H1 (cell line): ENCODE data around the gene ADAMTS6. TPM values are rescaled to one million over a fixed set of nuclear protein-coding genes. Genes with fewer than 3 reads are reported as not detected.

Experiments used
- CTCF ChIA-PET: fragments of 300-600 bp; sonication (Branson Sonifier 250); formaldehyde crosslinking; loops from one replicate; lab custom pipeline; 2021; ENCODE audit not compliant: partially characterized antibody; lab: Charles Lee
- POLR2A ChIA-PET: fragments of 300-600 bp; sonication (Branson Sonifier 250); formaldehyde crosslinking; loops from one replicate; lab custom pipeline; 2021; ENCODE audit warnings: inconsistent platforms; ENCODE audit not compliant: partially characterized antibody; lab: Charles Lee
- DNase-seq, 2 experiments: peaks; one replicate each; pipeline versions ENCODE4 v3.0.0 to v3.0.0-alpha.2; 2010 to 2022; ENCODE audit warnings: low spot score in 2 of 2, low read depth in 1 of 2, mixed read lengths in 1 of 2
- FAIRE-seq: peaks from 2 replicates; lab custom pipeline; 2011; peaks lifted over from hg19 to GRCh38; lab: Jason Lieb, UNC
- H2AFZ ChIP-seq: 2 replicates; pipeline ENCODE4 v1.8.1; 2012; ENCODE audit warnings: low read length, inconsistent platforms
- H2AK5ac ChIP-seq: 2 replicates; pipeline ENCODE4 v1.6.1; 2013; ENCODE audit warnings: low read depth, low read length
- H2BK120ac ChIP-seq: replicated peaks from 2 replicates; pipeline ENCODE3; 2013; ENCODE audit warnings: low read depth, low read length, inconsistent platforms
- H2BK12ac ChIP-seq: 2 replicates; pipeline ENCODE4 v1.6.1; 2013; ENCODE audit warnings: low read depth, low read length
- H2BK15ac ChIP-seq: 2 replicates; pipeline ENCODE4 v1.6.1; 2013; ENCODE audit warnings: low read length
- H2BK20ac ChIP-seq: 2 replicates; pipeline ENCODE4 v1.6.1; 2013; ENCODE audit warnings: low read length
- H2BK5ac ChIP-seq: 2 replicates; pipeline ENCODE4 v1.6.1; 2013; ENCODE audit warnings: low read depth, low read length
- H3K14ac ChIP-seq: 2 replicates; pipeline ENCODE4 v1.6.1; 2013; ENCODE audit warnings: inconsistent platforms; ENCODE audit not compliant: insufficient read length
- H3K18ac ChIP-seq: 2 replicates; pipeline ENCODE4 v1.6.1; 2013; ENCODE audit warnings: low read length; ENCODE audit errors: extremely low read depth
- H3K23ac ChIP-seq: 2 replicates; pipeline ENCODE4 v1.6.1; 2013; ENCODE audit warnings: inconsistent platforms; ENCODE audit not compliant: insufficient read length
- H3K23me2 ChIP-seq: 2 replicates; pipeline ENCODE4 v1.6.1; 2013; ENCODE audit warnings: low read depth, low read length
- H3K27ac ChIP-seq: 2 replicates; pipeline ENCODE4 v1.6.1; 2011; ENCODE audit warnings: low read depth, low read length, inconsistent platforms
- H3K27me3 ChIP-seq, 4 experiments: replicated peaks in 1 of 4; 1 replicate in 1 of 4; 2 replicates in 3 of 4; pipeline versions ENCODE4 v1.6.1 to v1.8.1; 2011 to 2013; ENCODE audit warnings: low read length in 3 of 4, mild to moderate bottlenecking in 3 of 4, inconsistent platforms in 2 of 4, mixed read lengths in 2 of 4, moderate library complexity in 1 of 4; ENCODE audit not compliant: control insufficient read depth in 3 of 4, insufficient read depth in 3 of 4; ENCODE audit errors: extremely low read depth in 1 of 4
- H3K36me3 ChIP-seq, 4 experiments: 2 replicates each; pipeline versions ENCODE4 v1.6.1 to v1.8.1; 2011 to 2013; ENCODE audit warnings: mild to moderate bottlenecking in 4 of 4, low read length in 3 of 4, moderate library complexity in 2 of 4, control low read depth in 1 of 4, inconsistent platforms in 1 of 4; ENCODE audit not compliant: insufficient read depth in 4 of 4, control insufficient read depth in 2 of 4
- H3K4ac ChIP-seq: replicated peaks from 2 replicates; pipeline ENCODE3; 2013; ENCODE audit warnings: low read length, low read depth, mixed read lengths, inconsistent platforms; ENCODE audit not compliant: insufficient read length
- H3K4me1 ChIP-seq, 4 experiments: replicated peaks in 1 of 4; 1 replicate in 1 of 4; 2 replicates in 3 of 4; pipeline versions ENCODE4 v1.6.1 to v1.8.1; 2011 to 2013; ENCODE audit warnings: low read length in 3 of 4, inconsistent platforms in 2 of 4, mixed read lengths in 1 of 4; ENCODE audit not compliant: insufficient read depth in 4 of 4, control insufficient read depth in 3 of 4
- H3K4me2 ChIP-seq, 2 experiments: 2 replicates each; pipeline versions ENCODE4 v1.6.1 to v1.8.1; 2011 to 2013; ENCODE audit warnings: low read depth in 2 of 2, low read length in 2 of 2, control low read depth in 1 of 2, inconsistent platforms in 1 of 2, mild to moderate bottlenecking in 1 of 2; ENCODE audit not compliant: insufficient read depth in 1 of 2
- H3K4me3 ChIP-seq, 4 experiments: fragments of 200-600, 300-600 bp in 1 of 4; sonication (generic), shearing (Covaris generic), sonication (Bioruptor Twin) in 1 of 4; 2 replicates each; pipeline versions ENCODE4 v1.5.1 to v1.8.1; 2011 to 2016; ENCODE audit warnings: low read length in 4 of 4, low read depth in 3 of 4, control low read depth in 2 of 4, inconsistent platforms in 2 of 4, mild to moderate bottlenecking in 2 of 4, mixed read lengths in 1 of 4, moderate library complexity in 1 of 4; ENCODE audit not compliant: insufficient read depth in 2 of 4; ENCODE audit errors: extremely low read depth in 1 of 4
- H3K56ac ChIP-seq: replicated peaks from 2 replicates; pipeline ENCODE3; 2013; ENCODE audit warnings: low read depth, mild to moderate bottlenecking, mixed read lengths, low read length, inconsistent platforms; ENCODE audit not compliant: insufficient read length
- H3K79me1 ChIP-seq: 2 replicates; pipeline ENCODE4 v1.6.1; 2013; ENCODE audit warnings: low read depth, low read length, control low read depth
- H3K79me2 ChIP-seq, 2 experiments: 2 replicates each; pipeline versions ENCODE4 v1.6.1 to v1.8.1; 2012 to 2013; ENCODE audit warnings: low read length in 2 of 2, mild to moderate bottlenecking in 2 of 2, inconsistent platforms in 1 of 2; ENCODE audit not compliant: insufficient read depth in 2 of 2, control insufficient read depth in 1 of 2
- H3K9ac ChIP-seq, 4 experiments: replicated peaks in 1 of 4; 1 replicate in 1 of 4; 2 replicates in 3 of 4; pipeline versions ENCODE4 v1.6.1 to v1.8.1; 2011 to 2013; ENCODE audit warnings: low read depth in 3 of 4, low read length in 3 of 4, control low read depth in 2 of 4, mild to moderate bottlenecking in 2 of 4, moderate library complexity in 2 of 4, inconsistent platforms in 1 of 4; ENCODE audit errors: extremely low read depth in 1 of 4
- H3K9me3 ChIP-seq, 2 experiments: 2 replicates each; pipeline versions ENCODE4 v1.6.1 to v1.8.1; 2012 to 2013; ENCODE audit warnings: mild to moderate bottlenecking in 2 of 2, moderate library complexity in 2 of 2, control low read depth in 1 of 2, inconsistent platforms in 1 of 2, low read depth in 1 of 2, low read length in 1 of 2, mixed read lengths in 1 of 2; ENCODE audit not compliant: insufficient read depth in 2 of 2
- H4K20me1 ChIP-seq, 2 experiments: replicated peaks in 1 of 2; 2 replicates each; pipeline versions ENCODE3 to v1.8.1; 2011 to 2013; ENCODE audit warnings: inconsistent platforms in 2 of 2, low read length in 2 of 2, mild to moderate bottlenecking in 1 of 2; ENCODE audit not compliant: insufficient read depth in 2 of 2, control insufficient read depth in 1 of 2
- H4K5ac ChIP-seq: 2 replicates; pipeline ENCODE4 v1.6.1; 2013; ENCODE audit warnings: low read length, low read depth, mixed read lengths, inconsistent platforms; ENCODE audit not compliant: insufficient read length
- H4K8ac ChIP-seq: 2 replicates; pipeline ENCODE4 v1.8.0; 2013; ENCODE audit warnings: mild to moderate bottlenecking, moderate library complexity, low read length, inconsistent platforms; ENCODE audit not compliant: insufficient read depth; ENCODE audit errors: extremely low read depth
- H4K91ac ChIP-seq: replicated peaks from 2 replicates; pipeline ENCODE3; 2013; ENCODE audit warnings: low read length, mixed read lengths, inconsistent platforms; ENCODE audit not compliant: insufficient read length
- NRF1 ChIP-seq: IDR thresholded peaks from 2 replicates; pipeline ENCODE4 v1.6.1; 2011; ENCODE audit warnings: mild to moderate bottlenecking, low read depth, low read length, improper control_type of control experiment
- WGBS, 2 experiments: shearing (Covaris generic) in 1 of 2; methylation state at CpG; one replicate each; pipeline versions ENCODE4 v1.1.6 to v1.1.7; 2013 to 2015; ENCODE audit warnings: low lambda C conversion rate in 2 of 2, mixed read lengths in 2 of 2, inconsistent platforms in 1 of 2, low coverage in 1 of 2, missing lambda C conversion rate in 1 of 2; ENCODE audit not compliant: insufficient replicate concordance in 2 of 2, insufficient coverage in 1 of 2, insufficient read length in 1 of 2; ENCODE audit errors: extremely low coverage in 1 of 2, missing lambda C conversion rate in 1 of 2; 5-methylcytosine and 5-hydroxymethylcytosine counted together
- polyA plus RNA-seq, 7 experiments: library from polyadenylated mRNA; depleted of rRNA in 3 of 7; stranded (reverse) in 5 of 7; unstranded in 2 of 7; fragments of >200 nt in 5 of 7; fragments of 200-250 nt in 2 of 7; gene quantifications; 1 replicate in 5 of 7; 2 replicates in 1 of 7; 4 replicates in 1 of 7; pipeline versions ENCODE4 v1.2.1 to v1.2.3, GENCODE V29; 2011 to 2013; ENCODE audit warnings: missing spikeins in 2 of 7, mixed read lengths in 2 of 7
- total RNA-seq: library from RNA; stranded (reverse); fragmentation: NEBNext Ultra II Directional; extraction: Animal tissue kit (Norgen Biotek cat#: 25700); gene quantifications from 2 replicates; pipeline ENCODE4 v1.2.1, GENCODE V29; 2021

ADAMTS6 gene
- total and polyA plus RNA-seq, 2 of the 8 experiments (the other 6 are each of a cell fraction or from before 2014, with no cell fraction given): 0.74 to 2.4 TPM

DNA sequence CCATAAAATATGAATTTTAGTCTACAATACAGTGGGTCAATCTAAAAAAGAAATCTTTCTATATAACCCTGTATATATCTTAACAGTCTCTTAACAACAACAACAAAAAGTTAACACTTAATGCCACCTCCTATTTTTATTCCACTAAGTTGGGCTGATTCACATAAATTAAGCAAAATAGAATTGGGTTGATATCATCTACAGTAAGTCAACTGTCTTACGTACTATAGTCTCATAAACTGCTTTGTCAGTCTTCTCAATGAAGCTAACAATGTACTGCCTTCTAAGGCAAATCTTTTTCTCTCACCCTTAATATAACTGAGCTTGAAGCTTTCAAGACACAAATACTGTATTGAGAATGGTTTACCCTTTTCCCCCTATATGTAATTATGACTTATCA is 185.7 kb downstream of the ADAMTS6 start:
- Histone ChIP-seq H3K27ac (no peak overlapping the region), H4K5ac (no peak overlapping the region), H3K4ac (no peak overlapping the region), H4K20me1 (no peaks in the 10 kb centered on the region), H3K4me2 (no peak overlapping the region), H3K23ac (no peak overlapping the region), H3K56ac (no peak overlapping the region), H3K4me1 (no peaks in the 10 kb centered on the region), H2AK5ac (no peak overlapping the region), H4K8ac (no peak overlapping the region), H3K79me1 (no peaks in the 10 kb centered on the region), H3K14ac (no peak overlapping the region), H3K18ac (no peak overlapping the region), H3K4me3 (no peak overlapping the region), H2BK120ac (no peak overlapping the region), H2BK5ac (no peak overlapping the region), H2AFZ (no peak overlapping the region), H3K36me3 (no peaks in the 10 kb centered on the region), H2BK12ac (no peak overlapping the region), H2BK15ac (no peak overlapping the region), H4K91ac (no peak overlapping the region), H3K27me3 (no peaks in the 10 kb centered on the region), H3K9ac (no peak overlapping the region), H3K79me2 (no peaks in the 10 kb centered on the region), H3K9me3 (no peaks in the 10 kb centered on the region), H2BK20ac (no peak overlapping the region), H3K23me2 (no peaks in the 10 kb centered on the region)
- WGBS, 2 experiments: 91% methylated on average over 1 of the region's 1 CpG; no CpG with 5 or more reads in 1 of the 2 experiments
- no peak for FAIRE-seq
- POLR2A ChIA-PET: no interaction called here
- CTCF ChIA-PET: no interaction called here
- TF ChIP-seq NRF1: no peak
- no peak for DNase-seq
